NCI-H2107 (cell line): Measurements from ENCODE around the gene CDCP2.
"Not testable (repeated sequence)": the region's sequence is repeated elsewhere in the genome, so short reads cannot be mapped to it uniquely, and the experiment has no call there.

Experiments
- DNase-seq: peaks from one replicate; lab custom pipeline; 2025; lab: John Stamatoyannopoulos, UW

CDCP2 gene

GRCh38 chr1:54168206-54168965 lies 15.6 kb upstream of the CDCP2 start:
- no peak for DNase-seq

- no peak for DNase-seq
Observed at GRCh38 chr1:54167422-54168139, 14.8 kb upstream of the CDCP2 start.

- DNase-seq, result not testable (repeated sequence)
Observed at GRCh38 chr1:54166357-54166756, 13.6 kb upstream of the CDCP2 start.

- DNase-seq, result no peak
Observed at GRCh38 chr1:54165146-54165545, 12.3 kb upstream of the CDCP2 start.

GRCh38 chr1:54163573-54163972 lies 10.8 kb upstream of the CDCP2 start:
- DNase-seq, result no peak

- DNase-seq, result no peak
Observed at GRCh38 chr1:54163051-54163450, 10.3 kb upstream of the CDCP2 start.

GRCh38 chr1:54161495-54162168 lies 8.8 kb upstream of the CDCP2 start:
- no peak for DNase-seq

- no peak for DNase-seq
Observed at GRCh38 chr1:54160351-54160750, 7.6 kb upstream of the CDCP2 start.

- DNase-seq, result no peak
Observed at GRCh38 chr1:54159733-54160316, 7.0 kb upstream of the CDCP2 start.

GRCh38 chr1:54158071-54158470 lies 5.3 kb upstream of the CDCP2 start:
- peak; percentile 37 for DNase-seq

- no peak for DNase-seq
Observed at GRCh38 chr1:54157401-54157800, 4.6 kb upstream of the CDCP2 start.

GRCh38 chr1:54156986-54157385 lies 4.2 kb upstream of the CDCP2 start:
- no peak for DNase-seq

GRCh38 chr1:54156201-54156600 lies 3.4 kb upstream of the CDCP2 start:
- DNase-seq, result no peak

- DNase-seq, result peak; percentile 32
Observed at GRCh38 chr1:54153535-54154439, 987 bp upstream of the CDCP2 start.

GRCh38 chr1:54151013-54151412 lies 1.8 kb downstream of the CDCP2 start:
- DNase-seq, result no peak

GRCh38 chr1:54149734-54150133 lies 3.1 kb downstream of the CDCP2 start:
- no peak for DNase-seq

- DNase-seq, result no peak
Observed at GRCh38 chr1:54144366-54144765, 8.4 kb downstream of the CDCP2 start.

GRCh38 chr1:54142146-54142900 lies 10.5 kb downstream of the CDCP2 start:
- no peak for DNase-seq

GRCh38 chr1:54139711-54140110 lies 13.1 kb downstream of the CDCP2 start:
- no peak for DNase-seq

GRCh38 chr1:54138994-54139393 lies 13.8 kb downstream of the CDCP2 start:
- no peak for DNase-seq

- DNase-seq, result no peak
Observed at GRCh38 chr1:54137534-54138061, 15.2 kb downstream of the CDCP2 start.
